HepG2 (cell line): ENCODE measurements around the gene ZNF396. TPM values are rescaled to one million over a fixed set of nuclear protein-coding genes. Genes with fewer than 3 reads are reported as not detected.

Source experiments
- ATAC-seq: fragments of 200-7000 bp; cut with Tn5 transposase; 3 replicates; pipeline ENCODE4 v1.9.1; 2020; ENCODE audit warnings: mild to moderate bottlenecking, moderate library complexity
- BruUV-seq: library from RNA; stranded (reverse); fragments of 400-500 nt; replicated peaks from 2 replicates; lab custom pipeline; 2021; lab: Mats Ljungman, UMichigan
- CTCF ChIA-PET: fragments of 300-600 bp; formaldehyde crosslinking; extraction: SDS; loops from one replicate; lab custom pipeline; 2021; ENCODE audit warnings: low total read pairs, inconsistent platforms, low intra/inter-chr PET ratio; lab: Yijun Ruan, JAX
- POLR2A ChIA-PET: fragments of 350-600 bp; sonication (Branson Sonifier 250); formaldehyde crosslinking; loops from one replicate; lab custom pipeline; 2020; ENCODE audit warnings: antibody characterized with exemption, inconsistent platforms; lab: Yijun Ruan, JAX
- DNase-seq: peaks from one replicate; pipeline ENCODE4 v3.0.0-alpha.2; 2015; ENCODE audit warnings: low spot score
- FAIRE-seq: peaks from 3 replicates; lab custom pipeline; 2011; peaks lifted over from hg19 to GRCh38; lab: Jason Lieb, UNC
- H2AFZ ChIP-seq: one replicate; pipeline ENCODE4 v1.6.1; 2011; ENCODE audit warnings: low read length, inconsistent platforms
- H3K27ac ChIP-seq: fragments of 300-600 bp; 3 replicates; pipeline ENCODE4 v1.8.0; 2011; ENCODE audit warnings: mixed run types, mild to moderate bottlenecking, mixed read lengths, low read length, inconsistent platforms; ENCODE audit not compliant: insufficient read depth; ENCODE audit errors: extremely low read length
- H3K27me3 ChIP-seq, 2 experiments: fragments of 200-600 bp in 1 of 2; 2 replicates in 1 of 2; 3 replicates in 1 of 2; pipeline versions ENCODE4 v1.6.0 to v1.8.0; 2011; ENCODE audit warnings: low read length in 2 of 2, mild to moderate bottlenecking in 2 of 2, moderate library complexity in 2 of 2, inconsistent platforms in 1 of 2; ENCODE audit not compliant: insufficient read depth in 2 of 2, control insufficient read depth in 1 of 2
- H3K36me3 ChIP-seq, 2 experiments: fragments of 200-600 bp in 1 of 2; replicated peaks in 1 of 2; 2 replicates in 1 of 2; 3 replicates in 1 of 2; pipeline versions ENCODE4 v1.5.1 to v1.8.0; 2011; ENCODE audit warnings: low read length in 2 of 2, inconsistent platforms in 1 of 2; ENCODE audit not compliant: insufficient read depth in 2 of 2, control insufficient read depth in 1 of 2
- H3K4me1 ChIP-seq: 2 replicates; pipeline ENCODE4 v1.5.1; 2012; ENCODE audit warnings: low read length, inconsistent platforms; ENCODE audit not compliant: insufficient read depth
- H3K4me2 ChIP-seq: 2 replicates; pipeline ENCODE4 v1.6.0; 2011; ENCODE audit warnings: low read depth, low read length, inconsistent platforms
- H3K4me3 ChIP-seq, 3 experiments: fragments of 200-600 bp in 1 of 3; sonication (generic), shearing (Covaris generic) in 1 of 3; replicated peaks in 1 of 3; 2 replicates each; pipeline ENCODE4 v1.5.1; 2011 to 2016; ENCODE audit warnings: low read length in 3 of 3, inconsistent platforms in 2 of 3, low read depth in 2 of 3, mild to moderate bottlenecking in 2 of 3, control low read depth in 1 of 3, mixed read lengths in 1 of 3; ENCODE audit not compliant: insufficient read depth in 1 of 3
- H3K79me2 ChIP-seq: one replicate; pipeline ENCODE4 v1.6.1; 2011; ENCODE audit warnings: low read length, inconsistent platforms; ENCODE audit not compliant: insufficient read depth
- H3K9ac ChIP-seq: 2 replicates; pipeline ENCODE4 v1.6.0; 2011; ENCODE audit warnings: mild to moderate bottlenecking, low read depth, low read length, inconsistent platforms; ENCODE audit not compliant: insufficient read depth
- H3K9me3 ChIP-seq: 2 replicates; pipeline ENCODE4 v1.5.1; 2012; ENCODE audit warnings: mild to moderate bottlenecking, low read length
- H4K20me1 ChIP-seq: 2 replicates; pipeline ENCODE4 v1.6.0; 2011; ENCODE audit warnings: inconsistent platforms, mild to moderate bottlenecking, low read length, moderate library complexity; ENCODE audit not compliant: insufficient read depth
- CEBPG ChIP-seq: IDR thresholded peaks from 2 replicates; pipeline ENCODE4 v1.6.1; 2016
- NFE2L1 ChIP-seq: sonication (generic); formaldehyde crosslinking; IDR thresholded peaks from 2 replicates; pipeline ENCODE4 v1.4.0; 2020; ENCODE audit warnings: missing genetic modification reagents, mild to moderate bottlenecking, borderline replicate concordance
- NFYC ChIP-seq: IDR thresholded peaks from 2 replicates; pipeline ENCODE4 v1.6.1; 2016; ENCODE audit warnings: missing genetic modification reagents, missing compliant biosample characterization
- ZFP36 ChIP-seq: fragments of 150-350 bp; IDR thresholded peaks from 2 replicates; pipeline ENCODE4 v1.6.1; 2018; ENCODE audit warnings: borderline replicate concordance, low read length, low read depth; ENCODE audit not compliant: partially characterized antibody
- WGBS: methylation state at CpG from one replicate; pipeline ENCODE4 v1.1.6; 2017; ENCODE audit warnings: low lambda C conversion rate; 5-methylcytosine and 5-hydroxymethylcytosine counted together
- in situ Hi-C: cut with HindIII; loops from 2 replicates; pipeline ENCODE4 v1.10.0; 2017; ENCODE audit warnings: low pct_unique_long_range_greater_than_20kb; ENCODE audit not compliant: extremely low pct_ligation_motif_present
- intact Hi-C: fragments of 100-400 bp; cut with micrococcal nuclease; formaldehyde crosslinking; loops from one replicate; pipeline ENCODE4 v1.10.0; 2022; ENCODE audit not compliant: unreplicated experiment
- polyA plus RNA-seq, 8 experiments: library from polyadenylated mRNA; depleted of rRNA in 3 of 8; stranded (reverse) in 7 of 8; unstranded in 1 of 8; fragments of >200 nt; fragmentation: Illumina TruSeq in 4 of 8; extraction: Trizol in 4 of 8; gene quantifications; 2 replicates each; pipeline versions ENCODE4 v1.2.1 to v1.2.3, GENCODE V29; 2011 to 2016; ENCODE audit warnings: low read depth in 4 of 8, missing spikeins in 1 of 8, mixed read lengths in 1 of 8; ENCODE audit not compliant: insufficient read depth in 1 of 8
- total RNA-seq, 5 experiments: library from RNA; depleted of rRNA; stranded (reverse); fragments of >200 nt; fragmentation: Illumina TruSeq; extraction: Trizol; gene quantifications; 2 replicates each; pipeline ENCODE4 v1.2.3, GENCODE V29; 2016; ENCODE audit warnings: low read depth in 1 of 5
- TF ChIP-seq, protein P1 (sequence below): sonication (generic); formaldehyde crosslinking; IDR thresholded peaks from 2 replicates; pipeline ENCODE4 v1.4.0; 2020; ENCODE audit warnings: missing genetic modification reagents

ZNF396 gene
- total and polyA plus RNA-seq, 2 of the 13 experiments (the other 11 are each of a cell fraction or from before 2014, with no cell fraction given): 0.25 to 0.75 TPM

DNA sequence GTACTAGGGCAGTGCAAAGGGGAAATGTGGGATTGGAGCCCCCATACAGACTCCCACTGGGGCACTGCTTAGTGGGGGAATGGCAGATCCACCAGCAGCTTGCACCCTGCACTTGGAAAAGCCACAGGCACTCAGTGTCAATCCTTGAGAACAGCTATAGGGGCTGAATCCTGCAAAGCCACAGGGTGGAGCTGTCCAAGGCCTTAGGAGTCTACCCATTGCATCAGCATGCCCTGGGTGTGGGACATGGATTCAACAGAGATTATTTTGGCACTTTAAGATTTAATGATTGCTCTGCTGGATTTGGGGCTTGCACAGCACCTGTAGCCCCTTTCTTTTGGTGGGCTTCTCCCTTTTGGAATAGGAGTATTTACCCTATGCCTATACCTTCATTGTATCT lies 24.4 kb downstream of the ZNF396 start:
- ATAC-seq: no peak
- no peak for DNase-seq
- POLR2A ChIA-PET: no interaction called here
- H3K36me3 ChIP-seq: no peaks in the 10 kb centered on the region
- no peak overlapping the region for H3K9ac ChIP-seq
- no peaks in the 10 kb centered on the region for H4K20me1 ChIP-seq
- CTCF ChIA-PET: interaction anchor here (4.6 kb wide), 1 partner anchor 122 kb away, joined by 34 read pairs; no protein-coding TSS in a partner anchor
- H2AFZ ChIP-seq: no peak overlapping the region
- H3K9me3 ChIP-seq: peaks cover 23% of the 10 kb centered on the region
- no TSS peak for BruUV-seq
- no peaks in the 10 kb centered on the region for H3K79me2 ChIP-seq
- H3K4me3 ChIP-seq: no peak overlapping the region
- intact Hi-C loops (no loop called here), in situ Hi-C loops (loop anchor here (5.0 kb wide), 1 partner anchor 120 kb away; no protein-coding TSS in a partner anchor)
- no peak for FAIRE-seq
- no peak overlapping the region for H3K27ac ChIP-seq
- H3K4me2 ChIP-seq: no peak overlapping the region
- TF ChIP-seq CEBPG (CRISPR knock-in tag) (0 out of 2 replicates have a peak, but pooled peaks have one; percentile 16), NFYC (CRISPR knock-in tag) (no peak)
- TF ChIP-seq, protein P1, sequence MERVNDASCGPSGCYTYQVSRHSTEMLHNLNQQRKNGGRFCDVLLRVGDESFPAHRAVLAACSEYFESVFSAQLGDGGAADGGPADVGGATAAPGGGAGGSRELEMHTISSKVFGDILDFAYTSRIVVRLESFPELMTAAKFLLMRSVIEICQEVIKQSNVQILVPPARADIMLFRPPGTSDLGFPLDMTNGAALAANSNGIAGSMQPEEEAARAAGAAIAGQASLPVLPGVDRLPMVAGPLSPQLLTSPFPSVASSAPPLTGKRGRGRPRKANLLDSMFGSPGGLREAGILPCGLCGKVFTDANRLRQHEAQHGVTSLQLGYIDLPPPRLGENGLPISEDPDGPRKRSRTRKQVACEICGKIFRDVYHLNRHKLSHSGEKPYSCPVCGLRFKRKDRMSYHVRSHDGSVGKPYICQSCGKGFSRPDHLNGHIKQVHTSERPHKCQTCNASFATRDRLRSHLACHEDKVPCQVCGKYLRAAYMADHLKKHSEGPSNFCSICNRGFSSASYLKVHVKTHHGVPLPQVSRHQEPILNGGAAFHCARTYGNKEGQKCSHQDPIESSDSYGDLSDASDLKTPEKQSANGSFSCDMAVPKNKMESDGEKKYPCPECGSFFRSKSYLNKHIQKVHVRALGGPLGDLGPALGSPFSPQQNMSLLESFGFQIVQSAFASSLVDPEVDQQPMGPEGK: no peak
- H3K4me1 ChIP-seq: no peaks in the 10 kb centered on the region
- H3K27me3 ChIP-seq: no peaks in the 10 kb centered on the region

DNA sequence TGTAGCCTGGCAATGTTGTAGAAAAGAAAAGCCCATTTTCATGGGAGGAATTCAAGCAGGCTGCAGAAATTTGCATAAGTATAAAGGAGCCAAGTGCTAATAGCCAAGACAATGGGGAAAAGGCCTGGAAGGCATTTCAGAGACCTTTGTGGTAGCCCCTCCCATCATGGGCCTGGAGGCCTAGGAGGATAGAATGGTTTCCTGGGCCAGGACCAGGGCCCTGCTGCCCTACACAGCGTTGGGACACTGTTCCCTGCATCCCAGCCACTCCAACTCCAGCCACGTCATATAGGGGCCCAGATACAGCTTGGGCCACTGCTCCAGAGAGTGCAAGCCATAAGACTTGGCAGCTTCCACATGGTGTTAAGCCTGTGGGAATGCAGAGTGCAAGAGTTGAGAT lies 24.9 kb downstream of the ZNF396 start:
- peaks cover 23% of the 10 kb centered on the region for H3K9me3 ChIP-seq
- in situ Hi-C loops: loop anchor here (5.0 kb wide), 1 partner anchor 120 kb away; no protein-coding TSS in a partner anchor
- no peaks in the 10 kb centered on the region for H3K4me1 ChIP-seq
- H3K4me3 ChIP-seq: no peak overlapping the region
- no peak for ATAC-seq
- intact Hi-C loops: no loop called here
- H4K20me1 ChIP-seq: no peaks in the 10 kb centered on the region
- no peak overlapping the region for H2AFZ ChIP-seq
- no peaks in the 10 kb centered on the region for H3K79me2 ChIP-seq
- CTCF ChIA-PET: interaction anchor here (4.6 kb wide), 1 partner anchor 121 kb away, joined by 34 read pairs; no protein-coding TSS in a partner anchor
- H3K4me2 ChIP-seq: no peak overlapping the region
- FAIRE-seq: no peak
- H3K27ac ChIP-seq: no peak overlapping the region
- H3K36me3 ChIP-seq: no peaks in the 10 kb centered on the region
- POLR2A ChIA-PET: no interaction called here
- H3K27me3 ChIP-seq: no peaks in the 10 kb centered on the region
- no peak overlapping the region for H3K9ac ChIP-seq
- BruUV-seq: no TSS peak
- 0% methylated on average over 1 of the region's 2 CpGs for WGBS
- peak; percentile 18 for TF ChIP-seq ZFP36
- TF ChIP-seq NFE2L1 (CRISPR knock-in tag): no peak
- DNase-seq: no peak
